SW 1271 (cell line): ENCODE measurements around the gene WWOX.

Source experiments
- DNase-seq, 2 experiments: peaks; one replicate each; lab custom pipeline; 2025; lab: John Stamatoyannopoulos, UW

Gene WWOX

GRCh38 chr16:78906135-78906534, 806.7 kb downstream of the WWOX start:
- no peak for DNase-seq

GRCh38 chr16:78909226-78909625, 809.8 kb downstream of the WWOX start:
- no peak for DNase-seq

GRCh38 chr16:78915811-78916345, 816.4 kb downstream of the WWOX start:
- DNase-seq = no peak

- no peak for DNase-seq
Observed at GRCh38 chr16:78916928-78917545, 817.6 kb downstream of the WWOX start.

GRCh38 chr16:78918805-78919305, 819.4 kb downstream of the WWOX start:
- DNase-seq = no peak

- DNase-seq = no peak
Observed at GRCh38 chr16:78919852-78920251, 820.4 kb downstream of the WWOX start.

- DNase-seq = no peak
Observed at GRCh38 chr16:78920621-78921020, 821.2 kb downstream of the WWOX start.

GRCh38 chr16:78925083-78925767, 825.8 kb downstream of the WWOX start:
- peak in 1 of 2 experiments; percentile 6 for DNase-seq

- DNase-seq = no peak
Observed at GRCh38 chr16:78926723-78927210, 827.3 kb downstream of the WWOX start.

- no peak for DNase-seq
Observed at GRCh38 chr16:78927766-78928165, 828.3 kb downstream of the WWOX start.

- DNase-seq = no peak
Observed at GRCh38 chr16:78929841-78930240, 830.4 kb downstream of the WWOX start.

- no peak for DNase-seq
Observed at GRCh38 chr16:78930561-78930960, 831.1 kb downstream of the WWOX start.

GRCh38 chr16:78931267-78931666, 831.8 kb downstream of the WWOX start:
- no peak for DNase-seq

GRCh38 chr16:78931678-78932077, 832.2 kb downstream of the WWOX start:
- DNase-seq = no peak

GRCh38 chr16:78932355-78932943, 833.0 kb downstream of the WWOX start:
- DNase-seq = no peak

GRCh38 chr16:78936060-78936459, 836.6 kb downstream of the WWOX start:
- DNase-seq = no peak

- no peak for DNase-seq
Observed at GRCh38 chr16:78939597-78939996, 840.1 kb downstream of the WWOX start.

GRCh38 chr16:78942625-78943245, 843.3 kb downstream of the WWOX start:
- DNase-seq = no peak

GRCh38 chr16:78945336-78945735, 845.9 kb downstream of the WWOX start:
- no peak for DNase-seq

- DNase-seq = no peak
Observed at GRCh38 chr16:78946556-78946955, 847.1 kb downstream of the WWOX start.

GRCh38 chr16:78950768-78951167, 851.3 kb downstream of the WWOX start:
- DNase-seq = no peak

- DNase-seq = no peak
Observed at GRCh38 chr16:78952630-78953029, 853.2 kb downstream of the WWOX start.
